PC-9 (cell line): Measurements from ENCODE around the gene MRLN. TPM values are rescaled to one million over a fixed set of nuclear protein-coding genes. Genes with fewer than 3 reads are reported as not detected.
A peak's percentile ranks its signal among the peaks of the same experiment; 100 is the strongest.

Experiments used
- BruUV-seq: library from RNA; stranded (reverse); fragments of 400-500 nt; replicated peaks from 2 replicates; lab custom pipeline; 2021; lab: Mats Ljungman, UMichigan
- CTCF ChIA-PET: fragments of 300-600 bp; sonication (Branson Sonifier 250); formaldehyde crosslinking; loops from one replicate; lab custom pipeline; 2022; ENCODE audit warnings: antibody characterized with exemption; lab: Charles Lee
- POLR2A ChIA-PET: fragments of 300-600 bp; sonication (Branson Sonifier 250); formaldehyde crosslinking; loops from one replicate; lab custom pipeline; 2022; ENCODE audit warnings: antibody characterized with exemption; ENCODE audit not compliant: unreplicated experiment; lab: Charles Lee
- DNase-seq, 2 experiments: peaks; one replicate each; pipeline versions ENCODE4 v3.0.0 to v3.0.0-alpha.2; 2015 to 2022; ENCODE audit warnings: mixed read lengths in 1 of 2
- H2AFZ ChIP-seq: fragments of 200-600 bp; sonication (generic); 2 replicates; pipeline ENCODE4 v1.8.1; 2017; ENCODE audit warnings: antibody characterized with exemption
- H3F3A ChIP-seq: fragments of 200-600 bp; sonication (generic); 2 replicates; pipeline ENCODE4 v1.8.1; 2017; ENCODE audit warnings: antibody characterized with exemption, mild to moderate bottlenecking, low read depth; ENCODE audit not compliant: insufficient read depth
- H3K27ac ChIP-seq: fragments of 200-600 bp; sonication (generic); 2 replicates; pipeline ENCODE4 v1.6.1; 2016; ENCODE audit warnings: mixed run types
- H3K27me3 ChIP-seq: fragments of 200-600 bp; sonication (generic); 2 replicates; pipeline ENCODE4 v1.6.1; 2016; ENCODE audit warnings: low read depth, mixed run types; ENCODE audit not compliant: insufficient read depth
- H3K36me3 ChIP-seq: fragments of 200-600 bp; sonication (generic); 2 replicates; pipeline ENCODE4 v1.6.1; 2016; ENCODE audit warnings: low read depth, mixed run types
- H3K4me1 ChIP-seq: fragments of 200-600 bp; sonication (generic); replicated peaks from 2 replicates; pipeline ENCODE4 v1.6.1; 2016; ENCODE audit warnings: mixed run types; ENCODE audit not compliant: insufficient read depth
- H3K4me2 ChIP-seq: fragments of 200-600 bp; sonication (generic); 2 replicates; pipeline ENCODE4 v1.6.1; 2017; ENCODE audit warnings: mixed run types
- H3K4me3 ChIP-seq: fragments of 200-600 bp; sonication (generic); 2 replicates; pipeline ENCODE4 v1.6.1; 2016; ENCODE audit warnings: mixed run types
- H3K79me2 ChIP-seq: fragments of 200-600 bp; sonication (generic); 2 replicates; pipeline ENCODE4 v1.6.1; 2017; ENCODE audit warnings: low read depth, mixed run types
- H3K9me2 ChIP-seq: fragments of 200-600 bp; sonication (generic); 2 replicates; pipeline ENCODE4 v1.8.1; 2017; ENCODE audit warnings: mild to moderate bottlenecking; ENCODE audit not compliant: insufficient read depth
- H3K9me3 ChIP-seq: fragments of 200-600 bp; sonication (generic); 2 replicates; pipeline ENCODE4 v1.8.1; 2016; ENCODE audit warnings: low read depth; ENCODE audit not compliant: insufficient read depth
- H4K20me1 ChIP-seq: fragments of 200-600 bp; sonication (generic); 2 replicates; pipeline ENCODE4 v1.8.1; 2017; ENCODE audit not compliant: insufficient read depth
- EZH2 ChIP-seq: fragments of 200-600 bp; sonication (generic); IDR thresholded peaks from 2 replicates; pipeline ENCODE4 v1.8.0; 2017; ENCODE audit warnings: antibody characterized with exemption, low read depth
- intact Hi-C: fragments of 100-400 bp; cut with micrococcal nuclease; formaldehyde crosslinking; loops from one replicate; pipeline ENCODE4 v1.10.0; 2022; ENCODE audit not compliant: unreplicated experiment
- total RNA-seq: library from RNA; stranded (reverse); gene quantifications from 2 replicates; pipeline ENCODE4 v1.2.3, GENCODE V29; 2021
- TF ChIP-seq, protein P1 (sequence below): fragments of 200-600 bp; sonication (generic); conservative IDR thresholded peaks from 2 replicates; pipeline ENCODE4 v1.6.1; 2017; ENCODE audit warnings: mixed run types, antibody characterized with exemption, mild to moderate bottlenecking, moderate library complexity

Gene MRLN
- total RNA-seq, 1 experiment from 2014 or later = not detected

DNA sequence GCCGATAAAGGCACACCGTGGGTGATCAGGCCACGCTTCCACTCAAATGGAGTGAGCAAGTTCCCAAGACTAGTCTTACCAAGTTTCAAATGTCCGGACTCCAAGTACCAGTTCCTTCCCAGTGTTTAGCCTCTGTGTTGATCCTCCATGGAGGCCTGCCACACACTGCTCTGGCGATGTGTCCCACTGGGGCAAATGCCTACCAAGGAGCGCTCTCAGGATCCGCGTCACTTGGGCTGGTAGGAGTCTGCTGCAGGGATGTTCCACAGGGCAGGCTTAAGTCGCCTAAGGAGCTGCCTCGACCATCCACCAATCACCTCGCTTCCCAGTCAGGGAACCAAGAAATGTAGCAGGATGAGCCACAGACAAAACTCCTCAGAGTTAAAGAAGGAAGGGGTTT, 17.4 kb upstream of the MRLN start:
- CTCF ChIA-PET = no interaction called here
- POLR2A ChIA-PET = no interaction called here
- BruUV-seq = no TSS peak

DNA sequence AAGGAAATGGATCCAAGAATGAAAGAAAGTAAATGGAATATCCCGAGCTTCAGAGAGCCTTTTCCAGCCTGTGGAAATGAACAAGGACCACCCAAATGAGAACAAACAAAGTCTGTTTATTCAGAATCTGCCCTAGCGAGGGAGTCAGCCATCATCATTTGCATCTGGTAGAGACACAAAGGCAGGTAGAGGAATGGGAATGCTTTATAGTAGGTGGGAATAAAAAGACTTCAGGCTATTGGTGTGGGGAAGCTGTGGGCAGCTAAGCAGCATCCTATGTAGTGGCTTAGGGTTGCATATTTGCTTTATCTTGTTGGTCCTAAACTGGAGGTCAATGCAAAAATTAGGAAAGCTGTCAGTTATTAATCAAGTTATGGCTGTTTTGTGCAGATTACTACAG, 9.2 kb upstream of the MRLN start:
- Histone ChIP-seq H3K79me2 (no peaks in the 10 kb centered on the region), H3K9me3 (no peaks in the 10 kb centered on the region; the same call in 1 of the 2 replicates), H3K4me1 (no peaks in the 10 kb centered on the region), H3K27me3 (no peaks in the 10 kb centered on the region; the same call in 1 of the 2 replicates), H3F3A (no peaks in the 10 kb centered on the region), H3K36me3 (no peaks in the 10 kb centered on the region), H3K27ac (no peak overlapping the region), H3K9me2 (no peaks in the 10 kb centered on the region), H3K4me2 (no peak overlapping the region), H4K20me1 (no peaks in the 10 kb centered on the region), H3K4me3 (no peak overlapping the region), H2AFZ (no peak overlapping the region; the same call in 1 of the 2 replicates)
- intact Hi-C loops = no loop called here
- ChIA-PET CTCF (no interaction called here), POLR2A (no interaction called here)
- no peak for TF ChIP-seq EZH2
- TF ChIP-seq, protein P1, sequence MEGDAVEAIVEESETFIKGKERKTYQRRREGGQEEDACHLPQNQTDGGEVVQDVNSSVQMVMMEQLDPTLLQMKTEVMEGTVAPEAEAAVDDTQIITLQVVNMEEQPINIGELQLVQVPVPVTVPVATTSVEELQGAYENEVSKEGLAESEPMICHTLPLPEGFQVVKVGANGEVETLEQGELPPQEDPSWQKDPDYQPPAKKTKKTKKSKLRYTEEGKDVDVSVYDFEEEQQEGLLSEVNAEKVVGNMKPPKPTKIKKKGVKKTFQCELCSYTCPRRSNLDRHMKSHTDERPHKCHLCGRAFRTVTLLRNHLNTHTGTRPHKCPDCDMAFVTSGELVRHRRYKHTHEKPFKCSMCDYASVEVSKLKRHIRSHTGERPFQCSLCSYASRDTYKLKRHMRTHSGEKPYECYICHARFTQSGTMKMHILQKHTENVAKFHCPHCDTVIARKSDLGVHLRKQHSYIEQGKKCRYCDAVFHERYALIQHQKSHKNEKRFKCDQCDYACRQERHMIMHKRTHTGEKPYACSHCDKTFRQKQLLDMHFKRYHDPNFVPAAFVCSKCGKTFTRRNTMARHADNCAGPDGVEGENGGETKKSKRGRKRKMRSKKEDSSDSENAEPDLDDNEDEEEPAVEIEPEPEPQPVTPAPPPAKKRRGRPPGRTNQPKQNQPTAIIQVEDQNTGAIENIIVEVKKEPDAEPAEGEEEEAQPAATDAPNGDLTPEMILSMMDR = no peak
- BruUV-seq = no TSS peak
- DNase-seq = no peak

More for the DNA sequence above, 17.4 kb upstream of the MRLN start:
- no peaks in the 10 kb centered on the region for H3K36me3 ChIP-seq
- TF ChIP-seq, protein P1 = no peak
- TF ChIP-seq EZH2 = no peak
- no peak overlapping the region for H2AFZ ChIP-seq
- no peaks in the 10 kb centered on the region for H3K9me3 ChIP-seq
- H3K27ac ChIP-seq = no peak overlapping the region
- H3K4me2 ChIP-seq = no peak overlapping the region
- H3K4me1 ChIP-seq = no peaks in the 10 kb centered on the region
- intact Hi-C loops = no loop called here
- no peaks in the 10 kb centered on the region for H3K27me3 ChIP-seq
- no peaks in the 10 kb centered on the region for H3K79me2 ChIP-seq
- no peaks in the 10 kb centered on the region; the same call in 1 of the 2 replicates for H3K9me2 ChIP-seq
- H4K20me1 ChIP-seq = no peaks in the 10 kb centered on the region
- no peak for DNase-seq
- H3F3A ChIP-seq = no peaks in the 10 kb centered on the region
- no peak overlapping the region for H3K4me3 ChIP-seq

DNA sequence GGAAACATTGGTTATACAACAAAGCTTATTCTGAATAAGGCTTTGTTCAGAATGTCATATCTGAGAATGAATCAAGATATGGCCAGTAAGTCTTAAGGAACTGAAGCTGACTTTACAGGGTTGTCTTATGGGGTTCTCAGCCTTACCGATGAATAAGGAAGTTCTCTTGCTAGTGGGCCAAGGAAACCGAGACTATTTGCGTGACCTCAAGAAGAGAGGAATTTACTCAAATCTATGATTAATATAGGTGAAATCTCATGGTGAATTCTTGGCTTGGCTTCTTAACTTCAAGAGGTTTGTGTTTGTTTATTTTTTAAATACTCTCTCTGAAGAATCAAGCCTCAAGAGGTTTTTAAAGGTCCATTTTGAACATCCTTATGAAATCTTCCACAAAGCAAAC, 4.7 kb upstream of the MRLN start:
- Histone ChIP-seq H3K4me2 (no peak overlapping the region), H3K4me1 (no peaks in the 10 kb centered on the region), H3K9me2 (no peaks in the 10 kb centered on the region), H3K4me3 (no peak overlapping the region), H2AFZ (no peak overlapping the region), H4K20me1 (no peaks in the 10 kb centered on the region), H3K27me3 (no peaks in the 10 kb centered on the region; the same call in 1 of the 2 replicates), H3K36me3 (no peaks in the 10 kb centered on the region), H3K27ac (no peak overlapping the region), H3K9me3 (no peaks in the 10 kb centered on the region; the same call in 1 of the 2 replicates), H3F3A (no peaks in the 10 kb centered on the region), H3K79me2 (no peaks in the 10 kb centered on the region)
- peak in 1 of 2 experiments; percentile 52 for DNase-seq
- TF ChIP-seq EZH2 = no peak
- TF ChIP-seq, protein P1 = no peak
- POLR2A ChIA-PET = no interaction called here
- intact Hi-C loops = no loop called here
- CTCF ChIA-PET = no interaction called here
- BruUV-seq = no TSS peak
